ENCODE data around the gene LRMDA.

The LRMDA gene

GRCh38 chr10:75542906-75543305, 111.5 kb downstream of the LRMDA start:
- no peak for DNase-seq

- DNase-seq: no peak
Observed at GRCh38 chr10:75544386-75544785, 113.0 kb downstream of the LRMDA start.

- DNase-seq: no peak
Observed at GRCh38 chr10:75544993-75545706, 113.7 kb downstream of the LRMDA start.

- no peak for DNase-seq
Observed at GRCh38 chr10:75546004-75546403, 114.6 kb downstream of the LRMDA start.

GRCh38 chr10:75547391-75548298, 116.2 kb downstream of the LRMDA start:
- DNase-seq: no peak

GRCh38 chr10:75548356-75548755, 116.9 kb downstream of the LRMDA start:
- no peak for DNase-seq

- no peak for DNase-seq
Observed at GRCh38 chr10:75550191-75550590, 118.8 kb downstream of the LRMDA start.

- no peak for DNase-seq
Observed at GRCh38 chr10:75552171-75552570, 120.7 kb downstream of the LRMDA start.

- no peak for DNase-seq
Observed at GRCh38 chr10:75553550-75553949, 122.1 kb downstream of the LRMDA start.

GRCh38 chr10:75555323-75555722, 123.9 kb downstream of the LRMDA start:
- no peak for DNase-seq

- no peak for DNase-seq
Observed at GRCh38 chr10:75556320-75556719, 124.9 kb downstream of the LRMDA start.

- no peak for DNase-seq
Observed at GRCh38 chr10:75565286-75566251, 134.1 kb downstream of the LRMDA start.

GRCh38 chr10:75568450-75569130, 137.2 kb downstream of the LRMDA start:
- DNase-seq: no peak

GRCh38 chr10:75569506-75569905, 138.1 kb downstream of the LRMDA start:
- no peak for DNase-seq

- DNase-seq: no peak
Observed at GRCh38 chr10:75572478-75572877, 141.1 kb downstream of the LRMDA start.

- DNase-seq: no peak
Observed at GRCh38 chr10:75575940-75576339, 144.5 kb downstream of the LRMDA start.

- no peak for DNase-seq
Observed at GRCh38 chr10:75582102-75582501, 150.7 kb downstream of the LRMDA start.

- no peak for DNase-seq
Observed at GRCh38 chr10:75585294-75585693, 153.9 kb downstream of the LRMDA start.

- DNase-seq: no peak
Observed at GRCh38 chr10:75586814-75587213, 155.4 kb downstream of the LRMDA start.

- DNase-seq: no peak
Observed at GRCh38 chr10:75588031-75588430, 156.6 kb downstream of the LRMDA start.

GRCh38 chr10:75589895-75590654, 158.7 kb downstream of the LRMDA start:
- DNase-seq: no peak

Measured in cerebellar nuclear complex (tissue), 1 donor.